GM21723 (cell line): ENCODE data around the gene HIPK4.
A peak's percentile ranks its signal among the peaks of the same experiment; 100 is the strongest.
"Not testable (repeated sequence)": the region's sequence is repeated elsewhere in the genome, so short reads cannot be mapped to it uniquely, and the experiment has no call there.

ENCODE experiments used
- ATAC-seq: cut with Tn5 transposase; IDR thresholded peaks from one replicate; pipeline ENCODE4 v1.9.1; 2021; ENCODE audit warnings: mild to moderate bottlenecking, moderate library complexity; ENCODE audit not compliant: unreplicated experiment

The HIPK4 gene

GRCh38 chr19:40390084-40390742, at the start of gene HIPK4:
Gene HIPK4 (minus strand): TSS chr19:40390181. CDS start chr19:40389902, 279 bp downstream.
- ATAC-seq: no peak

GRCh38 chr19:40438284-40438683, 48.3 kb upstream of the HIPK4 start:
- no peak for ATAC-seq

- ATAC-seq: no peak
Measured at GRCh38 chr19:40433391-40434216, 43.6 kb upstream of the HIPK4 start.

- ATAC-seq: not testable (repeated sequence)
Measured at GRCh38 chr19:40432760-40433159, 42.8 kb upstream of the HIPK4 start.

- ATAC-seq: no peak
Measured at GRCh38 chr19:40431698-40432097, 41.7 kb upstream of the HIPK4 start.

- ATAC-seq: not testable (repeated sequence)
Measured at GRCh38 chr19:40430242-40430641, 40.3 kb upstream of the HIPK4 start.

- ATAC-seq: not testable (repeated sequence)
Measured at GRCh38 chr19:40428197-40428596, 38.2 kb upstream of the HIPK4 start.

- ATAC-seq: peak; percentile 70
Measured at GRCh38 chr19:40425450-40426287, 35.7 kb upstream of the HIPK4 start, which contains the start of gene SERTAD1. Gene SERTAD1 (minus strand): TSS chr19:40425992. CDS start chr19:40423546, 2,446 bp downstream.

- peak; percentile 1 for ATAC-seq
Measured at GRCh38 chr19:40424637-40425449, 34.9 kb upstream of the HIPK4 start.

- no peak for ATAC-seq
Measured at GRCh38 chr19:40423938-40424337, 34.0 kb upstream of the HIPK4 start.

GRCh38 chr19:40422748-40423566, 33.0 kb upstream of the HIPK4 start:
- ATAC-seq: no peak

GRCh38 chr19:40421993-40422747, 32.2 kb upstream of the HIPK4 start:
- ATAC-seq: no peak

GRCh38 chr19:40420766-40421765, 31.1 kb upstream of the HIPK4 start:
- ATAC-seq: peak; percentile 43

GRCh38 chr19:40420451-40420765, 30.4 kb upstream of the HIPK4 start:
- ATAC-seq: no peak

GRCh38 chr19:40419780-40420179, 29.8 kb upstream of the HIPK4 start:
- ATAC-seq: no peak

GRCh38 chr19:40419066-40419612, 29.2 kb upstream of the HIPK4 start:
- no peak for ATAC-seq

- no peak for ATAC-seq
Measured at GRCh38 chr19:40418040-40418439, 28.1 kb upstream of the HIPK4 start.

- ATAC-seq: no peak
Measured at GRCh38 chr19:40417643-40417981, 27.6 kb upstream of the HIPK4 start.
